IPS-18a (cell line): ENCODE measurements around the gene TXLNG.

Source experiments
- H3K27ac ChIP-seq: one replicate; pipeline ENCODE4 v1.5.1; 2013; ENCODE audit warnings: low read length
- H3K27me3 ChIP-seq: one replicate; pipeline ENCODE4 v1.6.1; 2013; ENCODE audit warnings: mild to moderate bottlenecking, low read length; ENCODE audit not compliant: control insufficient read depth, insufficient read depth
- H3K36me3 ChIP-seq: one replicate; pipeline ENCODE4 v1.6.1; 2013; ENCODE audit warnings: low read depth, low read length; ENCODE audit not compliant: control insufficient read depth
- H3K4me1 ChIP-seq: one replicate; pipeline ENCODE4 v1.6.1; 2013; ENCODE audit warnings: low read depth, low read length; ENCODE audit not compliant: control insufficient read depth
- H3K4me3 ChIP-seq: one replicate; pipeline ENCODE4 v1.5.1; 2013; ENCODE audit warnings: low read length
- H3K9ac ChIP-seq: one replicate; pipeline ENCODE4 v1.6.1; 2013; ENCODE audit warnings: mild to moderate bottlenecking, low read length, moderate library complexity
- H3K9me3 ChIP-seq: one replicate; pipeline ENCODE4 v1.6.1; 2013; ENCODE audit warnings: low read depth, low read length; ENCODE audit not compliant: control insufficient read depth

The TXLNG gene

GRCh38 chrX:16786791-16787735, 797 bp downstream of the TXLNG start:
- Histone ChIP-seq H3K36me3 (peaks cover 18% of the 10 kb centered on the region), H3K9ac (peak overlapping the region; percentile 79), H3K9me3 (no peaks in the 10 kb centered on the region), H3K4me1 (peaks cover 8% of the 10 kb centered on the region), H3K27me3 (no peaks in the 10 kb centered on the region), H3K4me3 (peak overlapping the region; percentile 76), H3K27ac (no peak overlapping the region)

- Histone ChIP-seq H3K4me1 (peaks cover 8% of the 10 kb centered on the region), H3K27me3 (no peaks in the 10 kb centered on the region), H3K4me3 (no peak overlapping the region), H3K9ac (no peak overlapping the region), H3K36me3 (peaks cover 26% of the 10 kb centered on the region), H3K27ac (no peak overlapping the region), H3K9me3 (no peaks in the 10 kb centered on the region)
Measured at GRCh38 chrX:16788477-16788876, 2.2 kb downstream of the TXLNG start.

- H3K27me3 ChIP-seq = no peaks in the 10 kb centered on the region
- no peak overlapping the region for H3K27ac ChIP-seq
- H3K4me1 ChIP-seq = no peaks in the 10 kb centered on the region
- H3K9ac ChIP-seq = no peak overlapping the region
- no peaks in the 10 kb centered on the region for H3K9me3 ChIP-seq
- H3K36me3 ChIP-seq = peaks cover 54% of the 10 kb centered on the region
- no peak overlapping the region for H3K4me3 ChIP-seq
Measured at GRCh38 chrX:16796298-16796697, 10.0 kb downstream of the TXLNG start.

- Histone ChIP-seq H3K9me3 (no peaks in the 10 kb centered on the region), H3K4me3 (no peak overlapping the region), H3K36me3 (peaks cover 46% of the 10 kb centered on the region), H3K27ac (no peak overlapping the region), H3K27me3 (no peaks in the 10 kb centered on the region), H3K9ac (no peak overlapping the region), H3K4me1 (no peaks in the 10 kb centered on the region)
Measured at GRCh38 chrX:16797358-16797757, 11.1 kb downstream of the TXLNG start.

- Histone ChIP-seq H3K9ac (no peak overlapping the region), H3K36me3 (peaks cover 46% of the 10 kb centered on the region), H3K27ac (no peak overlapping the region), H3K9me3 (no peaks in the 10 kb centered on the region), H3K4me1 (no peaks in the 10 kb centered on the region), H3K4me3 (no peak overlapping the region), H3K27me3 (no peaks in the 10 kb centered on the region)
Measured at GRCh38 chrX:16797841-16798240, 11.6 kb downstream of the TXLNG start.

- no peak overlapping the region for H3K9ac ChIP-seq
- no peaks in the 10 kb centered on the region for H3K9me3 ChIP-seq
- peaks cover 11% of the 10 kb centered on the region for H3K4me1 ChIP-seq
- peaks cover 10% of the 10 kb centered on the region for H3K36me3 ChIP-seq
- no peak overlapping the region for H3K4me3 ChIP-seq
- H3K27ac ChIP-seq = no peak overlapping the region
- H3K27me3 ChIP-seq = no peaks in the 10 kb centered on the region
Measured at GRCh38 chrX:16804923-16805464, 18.7 kb downstream of the TXLNG start.

- H3K36me3 ChIP-seq = peaks cover 7% of the 10 kb centered on the region
- no peaks in the 10 kb centered on the region for H3K27me3 ChIP-seq
- no peaks in the 10 kb centered on the region for H3K9me3 ChIP-seq
- H3K9ac ChIP-seq = no peak overlapping the region
- no peak overlapping the region for H3K4me3 ChIP-seq
- H3K27ac ChIP-seq = no peak overlapping the region
- peaks cover 11% of the 10 kb centered on the region for H3K4me1 ChIP-seq
Measured at GRCh38 chrX:16807548-16807947, 21.3 kb downstream of the TXLNG start.

GRCh38 chrX:16807976-16808542, 21.8 kb downstream of the TXLNG start:
- Histone ChIP-seq H3K9me3 (no peaks in the 10 kb centered on the region), H3K36me3 (peaks cover 10% of the 10 kb centered on the region), H3K27me3 (no peaks in the 10 kb centered on the region), H3K4me1 (peaks cover 11% of the 10 kb centered on the region), H3K27ac (no peak overlapping the region), H3K9ac (no peak overlapping the region), H3K4me3 (no peak overlapping the region)

GRCh38 chrX:16814597-16814996, 28.3 kb downstream of the TXLNG start:
- H3K4me3 ChIP-seq = no peak overlapping the region
- H3K27ac ChIP-seq = no peak overlapping the region
- no peaks in the 10 kb centered on the region for H3K27me3 ChIP-seq
- no peak overlapping the region for H3K9ac ChIP-seq
- no peaks in the 10 kb centered on the region for H3K4me1 ChIP-seq
- peaks cover 30% of the 10 kb centered on the region for H3K36me3 ChIP-seq
- no peaks in the 10 kb centered on the region for H3K9me3 ChIP-seq

- Histone ChIP-seq H3K9me3 (no peaks in the 10 kb centered on the region), H3K4me3 (no peak overlapping the region), H3K27ac (no peak overlapping the region), H3K4me1 (no peaks in the 10 kb centered on the region), H3K36me3 (peaks cover 64% of the 10 kb centered on the region), H3K9ac (no peak overlapping the region), H3K27me3 (no peaks in the 10 kb centered on the region)
Measured at GRCh38 chrX:16819634-16820033, 33.4 kb downstream of the TXLNG start.

- H3K27ac ChIP-seq = no peak overlapping the region
- H3K4me3 ChIP-seq = no peak overlapping the region
- no peaks in the 10 kb centered on the region for H3K27me3 ChIP-seq
Measured at GRCh38 chrX:16822723-16823122, 36.5 kb downstream of the TXLNG start.

More at GRCh38 chrX:16822723-16823122, 36.5 kb downstream of the TXLNG start:
- H3K36me3 ChIP-seq = peaks cover 65% of the 10 kb centered on the region
- H3K9ac ChIP-seq = no peak overlapping the region
- peaks cover 5% of the 10 kb centered on the region for H3K4me1 ChIP-seq
- no peaks in the 10 kb centered on the region for H3K9me3 ChIP-seq
